ENCODE measurements around the gene PRPS1.
"Not testable (repeated sequence)": the region's sequence is repeated elsewhere in the genome, so short reads cannot be mapped to it uniquely, and the experiment has no call there.

Gene PRPS1

GRCh38 chrX:107659768-107660167, 31.5 kb downstream of the PRPS1 start:
- TF ChIP-seq CTCF (IDR thresholded peaks at IDR 0.05; ENCODE audit: control insufficient read depth, insufficient read depth, low read depth, low read length, missing control alignments), result peak; percentile 79
- no peak overlapping the region for H3K4me3 ChIP-seq (ENCODE audit: control insufficient read depth, low read depth, low read length)
- no peak for DNase-seq (ENCODE audit: low read depth)

- no peak for DNase-seq (ENCODE audit: low read depth)
- TF ChIP-seq CTCF (IDR thresholded peaks at IDR 0.05; ENCODE audit: control insufficient read depth, insufficient read depth, low read depth, low read length, missing control alignments), result no peak
- no peak overlapping the region for H3K4me3 ChIP-seq (ENCODE audit: control insufficient read depth, low read depth, low read length)
Observed at GRCh38 chrX:107662145-107662544, 33.8 kb downstream of the PRPS1 start.

GRCh38 chrX:107662824-107663223, 34.5 kb downstream of the PRPS1 start:
- DNase-seq (ENCODE audit: low read depth), result no peak
- H3K4me3 ChIP-seq (ENCODE audit: control insufficient read depth, low read depth, low read length), result no peak overlapping the region
- no peak for TF ChIP-seq CTCF (IDR thresholded peaks at IDR 0.05; ENCODE audit: control insufficient read depth, insufficient read depth, low read depth, low read length, missing control alignments)

GRCh38 chrX:107666931-107667330, 38.6 kb downstream of the PRPS1 start:
- no peak for DNase-seq (ENCODE audit: low read depth)
- H3K4me3 ChIP-seq (ENCODE audit: control insufficient read depth, low read depth, low read length), result no peak overlapping the region
- TF ChIP-seq CTCF (IDR thresholded peaks at IDR 0.05; ENCODE audit: control insufficient read depth, insufficient read depth, low read depth, low read length, missing control alignments), result no peak

GRCh38 chrX:107667426-107667825, 39.1 kb downstream of the PRPS1 start:
- no peak for TF ChIP-seq CTCF (IDR thresholded peaks at IDR 0.05; ENCODE audit: control insufficient read depth, insufficient read depth, low read depth, low read length, missing control alignments)
- no peak overlapping the region for H3K4me3 ChIP-seq (ENCODE audit: control insufficient read depth, low read depth, low read length)
- DNase-seq (ENCODE audit: low read depth), result no peak

GRCh38 chrX:107668710-107669109, 40.4 kb downstream of the PRPS1 start:
- not testable (repeated sequence) for H3K4me3 ChIP-seq (ENCODE audit: control insufficient read depth, low read depth, low read length); DNase-seq (ENCODE audit: low read depth)

GRCh38 chrX:107669261-107669660, 41.0 kb downstream of the PRPS1 start:
- H3K4me3 ChIP-seq (ENCODE audit: control insufficient read depth, low read depth, low read length), result no peak overlapping the region
- no peak for TF ChIP-seq CTCF (IDR thresholded peaks at IDR 0.05; ENCODE audit: control insufficient read depth, insufficient read depth, low read depth, low read length, missing control alignments)
- DNase-seq (ENCODE audit: low read depth), result no peak
